ENCODE results near the gene NTF4. TPM values are rescaled to one million over a fixed set of nuclear protein-coding genes. Genes with fewer than 3 reads are reported as not detected.

The NTF4 gene
- total RNA-seq, 1 experiment from 2014 or later, result 10.2 TPM

GRCh38 chr19:49109051-49109450, 44.4 kb upstream of the NTF4 start:
- H3K9me3 ChIP-seq, result no peaks in the 10 kb centered on the region
- peaks cover 17% of the 10 kb centered on the region for H3K4me1 Mint-ChIP-seq (ENCODE audit: low read depth, unreplicated experiment)
- no peak overlapping the region for H3K4me3 ChIP-seq (ENCODE audit: low read depth, low read length)
- ChIA-PET POLR2A (no interaction called here), CTCF (interaction anchor here (0.6 to 1.8 kb wide), 3 partner anchors 11 to 136 kb away, joined by 3 to 7 read pairs (median 4); no protein-coding TSS in a partner anchor)
- H3K36me3 Mint-ChIP-seq (ENCODE audit: insufficient read depth, unreplicated experiment), result peaks cover 61% of the 10 kb centered on the region
- H3K27me3 Mint-ChIP-seq (ENCODE audit: insufficient read depth, unreplicated experiment), result no peaks in the 10 kb centered on the region
- BruUV-seq (replicated peaks), result no TSS peak
- no peak for DNase-seq
- no peaks in the 10 kb centered on the region for H3K27me3 ChIP-seq (replicated peaks; ENCODE audit: control insufficient read depth, insufficient read depth, low read length)
- no peak for TF ChIP-seq CTCF (IDR thresholded peaks at IDR 0.05; ENCODE audit: insufficient read depth in 1 of 2, low read depth in 1 of 2, low read length in 1 of 2, severe bottlenecking in 1 of 2, unreplicated experiment in 1 of 2)
- no peaks in the 10 kb centered on the region for H3K4me1 ChIP-seq
- no peak overlapping the region for H3K27ac Mint-ChIP-seq (ENCODE audit: unreplicated experiment)
- H3K4me3 Mint-ChIP-seq (ENCODE audit: unreplicated experiment), result no peak overlapping the region
- intact Hi-C loops (cut with micrococcal nuclease; ENCODE audit: unreplicated experiment), result no loop called here
- H3K36me3 ChIP-seq (ENCODE audit: control insufficient read depth, insufficient read depth, low read length), result peaks cover 3% of the 10 kb centered on the region; the same call in 1 of the 2 replicates
- no peaks in the 10 kb centered on the region for H3K9me3 Mint-ChIP-seq (ENCODE audit: unreplicated experiment)

- Histone ChIP-seq H3K36me3 (ENCODE audit: control insufficient read depth, insufficient read depth, low read length) (peaks cover 3% of the 10 kb centered on the region; the same call in 1 of the 2 replicates), H3K27me3 (replicated peaks; ENCODE audit: control insufficient read depth, insufficient read depth, low read length) (no peaks in the 10 kb centered on the region), H3K4me1 (no peaks in the 10 kb centered on the region), H3K9me3 (no peaks in the 10 kb centered on the region), H3K4me3 (ENCODE audit: low read depth, low read length) (no peak overlapping the region)
- DNase-seq, result no peak
- POLR2A ChIA-PET, result no interaction called here
- TF ChIP-seq CTCF (IDR thresholded peaks at IDR 0.05; ENCODE audit: insufficient read depth in 1 of 2, low read depth in 1 of 2, low read length in 1 of 2, severe bottlenecking in 1 of 2, unreplicated experiment in 1 of 2), result no peak
- intact Hi-C loops (cut with micrococcal nuclease; ENCODE audit: unreplicated experiment), result no loop called here
- no peak overlapping the region for H3K4me3 Mint-ChIP-seq (ENCODE audit: unreplicated experiment)
- BruUV-seq (replicated peaks), result TSS peak; percentile 51
- peaks cover 8% of the 10 kb centered on the region for H3K4me1 Mint-ChIP-seq (ENCODE audit: low read depth, unreplicated experiment)
- CTCF ChIA-PET, result interaction anchor here (1.8 kb wide), 1 partner anchor 10 kb away, joined by 7 read pairs; no protein-coding TSS in a partner anchor
- peak overlapping the region; percentile 36 for H3K27ac Mint-ChIP-seq (ENCODE audit: unreplicated experiment)
- H3K9me3 Mint-ChIP-seq (ENCODE audit: unreplicated experiment), result no peaks in the 10 kb centered on the region
- H3K27me3 Mint-ChIP-seq (ENCODE audit: insufficient read depth, unreplicated experiment), result no peaks in the 10 kb centered on the region
- peaks cover 66% of the 10 kb centered on the region for H3K36me3 Mint-ChIP-seq (ENCODE audit: insufficient read depth, unreplicated experiment)
These were observed 43.2 kb upstream of the NTF4 start for GRCh38 chr19:49107625-49108459.

GRCh38 chr19:49106648-49107135, 42.1 kb upstream of the NTF4 start:
- peak; percentile 75 to 78 for DNase-seq
- no peaks in the 10 kb centered on the region for H3K27me3 ChIP-seq (replicated peaks; ENCODE audit: control insufficient read depth, insufficient read depth, low read length)
- CTCF ChIA-PET, result interaction anchor here (0.5 to 1.7 kb wide), 10 partner anchors 8 to 115 kb away, joined by 3 to 19 read pairs (median 4); partner anchors contain the start of gene RUVBL2
- H3K4me3 Mint-ChIP-seq (ENCODE audit: unreplicated experiment), result no peak overlapping the region
- H3K4me3 ChIP-seq (ENCODE audit: low read depth, low read length), result no peak overlapping the region
- H3K9me3 Mint-ChIP-seq (ENCODE audit: unreplicated experiment), result no peaks in the 10 kb centered on the region
- POLR2A ChIA-PET, result no interaction called here
- peaks cover 8% of the 10 kb centered on the region for H3K4me1 Mint-ChIP-seq (ENCODE audit: low read depth, unreplicated experiment)
- H3K4me1 ChIP-seq, result no peaks in the 10 kb centered on the region
- no TSS peak for BruUV-seq (replicated peaks)
- H3K9me3 ChIP-seq, result no peaks in the 10 kb centered on the region
- peaks cover 3% of the 10 kb centered on the region; the same call in 1 of the 2 replicates for H3K36me3 ChIP-seq (ENCODE audit: control insufficient read depth, insufficient read depth, low read length)
- TF ChIP-seq CTCF (IDR thresholded peaks at IDR 0.05; ENCODE audit: insufficient read depth in 1 of 2, low read depth in 1 of 2, low read length in 1 of 2, severe bottlenecking in 1 of 2, unreplicated experiment in 1 of 2), result peak; percentile 81 to 87
- intact Hi-C loops (cut with micrococcal nuclease; ENCODE audit: unreplicated experiment), result loop anchor here (1.0 kb wide), 1 partner anchor 8 kb away; no protein-coding TSS in a partner anchor
- peaks cover 73% of the 10 kb centered on the region for H3K36me3 Mint-ChIP-seq (ENCODE audit: insufficient read depth, unreplicated experiment)
- no peaks in the 10 kb centered on the region for H3K27me3 Mint-ChIP-seq (ENCODE audit: insufficient read depth, unreplicated experiment)
- peak overlapping the region; percentile 74 for H3K27ac Mint-ChIP-seq (ENCODE audit: unreplicated experiment)

Measured in Caco-2 (cell line).